Activated naive CD4-positive, alpha-beta T cell (primary cell): ENCODE results near the gene PPT1.

Experiments
- DNase-seq, 4 experiments: peaks; one replicate each; lab custom pipeline; 2025; lab: John Stamatoyannopoulos, UW

The PPT1 gene

GRCh38 chr1:40092706-40093639, 4.1 kb downstream of the PPT1 start:
- DNase-seq, result no peak

GRCh38 chr1:40092241-40092640, 4.8 kb downstream of the PPT1 start:
- no peak for DNase-seq

- no peak for DNase-seq
Measured at GRCh38 chr1:40090652-40091355, 6.2 kb downstream of the PPT1 start.

- peak in 2 of 4 experiments; percentile 2 to 6 for DNase-seq
Measured at GRCh38 chr1:40084750-40085149, 12.3 kb downstream of the PPT1 start.

- no peak for DNase-seq
Measured at GRCh38 chr1:40081871-40082270, 15.2 kb downstream of the PPT1 start.

GRCh38 chr1:40079774-40080400, 17.2 kb downstream of the PPT1 start:
- DNase-seq, result no peak

- DNase-seq, result peak in 2 of 4 experiments; percentile 9 to 10
Measured at GRCh38 chr1:40078512-40079333, 18.3 kb downstream of the PPT1 start.

GRCh38 chr1:40076895-40077312, 20.1 kb downstream of the PPT1 start:
- DNase-seq, result no peak

- no peak for DNase-seq
Measured at GRCh38 chr1:40075266-40075665, 21.8 kb downstream of the PPT1 start.

- no peak for DNase-seq
Measured at GRCh38 chr1:40073062-40073461, 24.0 kb downstream of the PPT1 start.

- no peak for DNase-seq
Measured at GRCh38 chr1:40072142-40072541, 24.9 kb downstream of the PPT1 start.

GRCh38 chr1:40067851-40068250, 29.2 kb downstream of the PPT1 start:
- no peak for DNase-seq

GRCh38 chr1:40067023-40067422, 30.0 kb downstream of the PPT1 start:
- no peak for DNase-seq

GRCh38 chr1:40064797-40065499, 32.1 kb downstream of the PPT1 start:
- no peak for DNase-seq

GRCh38 chr1:40059960-40060750, 36.9 kb downstream of the PPT1 start:
- no peak for DNase-seq

- DNase-seq, result no peak
Measured at GRCh38 chr1:40059338-40059959, 37.6 kb downstream of the PPT1 start.

GRCh38 chr1:40058453-40059337, 38.4 kb downstream of the PPT1 start:
- DNase-seq, result no peak

- no peak for DNase-seq
Measured at GRCh38 chr1:40058097-40058452, 39.0 kb downstream of the PPT1 start.
